Stimulated activated CD4-positive, alpha-beta T cell treated with anti-CD3 and anti-CD28 coated beads, TNF-alpha, amount 100 ng/mL, for 4 hours (primary cell): ENCODE results near the gene NXPH3.

ENCODE experiments used
- DNase-seq, 3 experiments: peaks; one replicate each; pipeline ENCODE4 v3.0.0-alpha.2; 2020; ENCODE audit warnings: low read depth in 3 of 3

The NXPH3 gene

GRCh38 chr17:49629447-49629846 lies 53.8 kb downstream of the NXPH3 start:
- DNase-seq, result no peak

- no peak for DNase-seq
These were observed 54.6 kb downstream of the NXPH3 start for GRCh38 chr17:49630113-49630900.

- no peak for DNase-seq
These were observed 55.8 kb downstream of the NXPH3 start for GRCh38 chr17:49631496-49631895.
